K562 (cell line): ENCODE measurements around the gene GSTM5. TPM values are rescaled to one million over a fixed set of nuclear protein-coding genes. Genes with fewer than 3 reads are reported as not detected.

Experiments
- ATAC-seq: fragments of 200-7000 bp; cut with Tn5 transposase; 3 replicates; pipeline ENCODE4 v1.9.1; 2020; ENCODE audit warnings: moderate library complexity
- BruUV-seq: library from RNA; stranded (reverse); fragments of 400-500 nt; replicated peaks from 2 replicates; lab custom pipeline; 2021; lab: Mats Ljungman, UMichigan
- CTCF ChIA-PET: fragments of 300-600 bp; formaldehyde crosslinking; extraction: SDS; loops from one replicate; lab custom pipeline; 2021; ENCODE audit warnings: low intra/inter-chr PET ratio; lab: Yijun Ruan, JAX
- POLR2A ChIA-PET: fragments of 300-600, 350-650 bp; sonication (Branson Sonifier 250); formaldehyde crosslinking; extraction: SDS; loops from one replicate; lab custom pipeline; 2021; ENCODE audit warnings: antibody characterized with exemption, inconsistent platforms; lab: Yijun Ruan, JAX
- DNase-seq, 4 experiments: peaks; one replicate each; pipeline versions ENCODE4 v3.0.0 to v3.0.0-alpha.2; 2011 to 2018; ENCODE audit warnings: low spot score in 3 of 4, mixed read lengths in 3 of 4; ENCODE audit errors: extremely low read depth in 1 of 4
- FAIRE-seq: peaks from 2 replicates; lab custom pipeline; 2011; peaks lifted over from hg19 to GRCh38; lab: Jason Lieb, UNC
- H2AFZ ChIP-seq: 2 replicates; pipeline ENCODE4 v1.6.0; 2011; ENCODE audit warnings: low read depth, low read length, control low read depth, inconsistent platforms
- H3K27ac ChIP-seq: fragments of 200-600 bp; 3 replicates; pipeline ENCODE4 v1.8.0; 2011; ENCODE audit warnings: low read depth, mild to moderate bottlenecking, control low read depth, inconsistent platforms, low read length, moderate library complexity, mixed read lengths; ENCODE audit errors: extremely low read depth
- H3K27me3 ChIP-seq, 2 experiments: fragments of 300-600 bp in 1 of 2; 2 replicates in 1 of 2; 3 replicates in 1 of 2; pipeline versions ENCODE4 v1.6.0 to v1.8.0; 2011; ENCODE audit warnings: inconsistent platforms in 2 of 2, low read length in 2 of 2, mild to moderate bottlenecking in 1 of 2, mixed read lengths in 1 of 2, moderate library complexity in 1 of 2; ENCODE audit not compliant: control insufficient read depth in 2 of 2, insufficient read depth in 2 of 2
- H3K36me3 ChIP-seq: fragments of 300-600 bp; 3 replicates; pipeline ENCODE4 v1.8.0; 2011; ENCODE audit warnings: mild to moderate bottlenecking, low read length, inconsistent platforms; ENCODE audit not compliant: control insufficient read depth, insufficient read depth
- H3K4me1 ChIP-seq, 2 experiments: fragments of 200-600 bp in 1 of 2; replicated peaks in 1 of 2; 2 replicates in 1 of 2; 3 replicates in 1 of 2; pipeline versions ENCODE4 v1.5.1 to v1.8.0; 2011; ENCODE audit warnings: inconsistent platforms in 2 of 2, low read length in 2 of 2, mild to moderate bottlenecking in 1 of 2, mixed read lengths in 1 of 2, moderate library complexity in 1 of 2; ENCODE audit not compliant: control insufficient read depth in 2 of 2, insufficient read depth in 2 of 2
- H3K4me2 ChIP-seq: 2 replicates; pipeline ENCODE4 v1.6.1; 2011; ENCODE audit warnings: low read length, control low read depth, inconsistent platforms, mixed read lengths; ENCODE audit not compliant: insufficient read depth
- H3K4me3 ChIP-seq: fragments of 200-600 bp; sonication (generic), shearing (Covaris generic); 2 replicates; pipeline ENCODE4 v1.5.1; 2016; ENCODE audit warnings: control low read depth, inconsistent platforms
- H3K79me2 ChIP-seq: fragments of 200-600 bp; 3 replicates; pipeline ENCODE4 v1.8.0; 2011; ENCODE audit warnings: low read length, inconsistent platforms; ENCODE audit not compliant: control insufficient read depth, insufficient read depth
- H3K9ac ChIP-seq, 2 experiments: 2 replicates each; pipeline versions ENCODE4 v1.6.0 to v1.6.1; 2011; ENCODE audit warnings: low read depth in 2 of 2, low read length in 2 of 2, control low read depth in 1 of 2, inconsistent platforms in 1 of 2, mild to moderate bottlenecking in 1 of 2, mixed read lengths in 1 of 2; ENCODE audit not compliant: insufficient read depth in 1 of 2
- H3K9me1 ChIP-seq: one replicate; pipeline ENCODE4 v1.6.0; 2011; ENCODE audit warnings: inconsistent platforms, mild to moderate bottlenecking, low read length, moderate library complexity; ENCODE audit not compliant: control insufficient read depth, insufficient read depth
- H3K9me3 ChIP-seq: replicated peaks from 2 replicates; pipeline ENCODE4 v1.5.1; 2011; ENCODE audit warnings: low read depth, low read length, inconsistent platforms; ENCODE audit not compliant: control insufficient read depth, insufficient read depth
- H4K20me1 ChIP-seq: replicated peaks from 2 replicates; pipeline ENCODE4 v1.6.1; 2011; ENCODE audit warnings: low read length, inconsistent platforms, mixed read lengths; ENCODE audit not compliant: control insufficient read depth, insufficient read depth
- BRD4 ChIP-seq: fragments of 200-600 bp; sonication (generic); IDR thresholded peaks from 2 replicates; pipeline ENCODE4 v1.6.1; 2017; ENCODE audit warnings: inconsistent platforms
- CBFA2T3 ChIP-seq: fragments of 450-650 bp; IDR thresholded peaks from 2 replicates; pipeline ENCODE4 v1.6.1; 2017
- EP300 ChIP-seq: IDR thresholded peaks from 2 replicates; pipeline ENCODE4 v1.6.1; 2012; ENCODE audit warnings: low read length, improper control_type of control experiment
- FOXK2 ChIP-seq, 2 experiments: fragments of 450-650 bp; IDR thresholded peaks in 1 of 2; conservative IDR thresholded peaks in 1 of 2; 2 replicates each; pipeline ENCODE4 v1.6.1; 2016; ENCODE audit warnings: low read depth in 2 of 2, mild to moderate bottlenecking in 1 of 2
- SOX6 ChIP-seq: fragments of 450-650 bp; IDR thresholded peaks from 2 replicates; pipeline ENCODE4 v1.6.1; 2014; ENCODE audit warnings: mild to moderate bottlenecking
- STAT6 ChIP-seq: sonication (generic); formaldehyde crosslinking; IDR thresholded peaks from 2 replicates; pipeline ENCODE4 v1.8.1; 2023; ENCODE audit warnings: mild to moderate bottlenecking, missing genetic modification reagents
- ZBTB34 ChIP-seq: fragments of 250-450 bp; sonication (Bioruptor Pico); IDR thresholded peaks from 2 replicates; pipeline ENCODE4 v1.8.0; 2021; ENCODE audit warnings: mild to moderate bottlenecking, moderate library complexity
- ZNF224 ChIP-seq: sonication (generic); formaldehyde crosslinking; IDR thresholded peaks from 2 replicates; pipeline ENCODE4 v1.8.0; 2022; ENCODE audit warnings: mild to moderate bottlenecking, missing genetic modification reagents
- ZNF395 ChIP-seq: fragments of 200-800 bp; sonication (Bioruptor generic); IDR thresholded peaks from 2 replicates; pipeline ENCODE4 v1.6.1; 2017; ENCODE audit warnings: missing genetic modification characterization, missing compliant biosample characterization
- ZNF77 ChIP-seq: fragments of 250-450 bp; sonication (Bioruptor Pico); IDR thresholded peaks from 2 replicates; pipeline ENCODE4 v1.5.0; 2020
- WGBS: fragments of 100-300 bp; shearing (Covaris generic); methylation state at CpG from one replicate; pipeline ENCODE4 v1.1.6; 2016; ENCODE audit warnings: low coverage, mixed read lengths; ENCODE audit not compliant: insufficient coverage; ENCODE audit errors: missing lambda C conversion rate; 5-methylcytosine and 5-hydroxymethylcytosine counted together
- in situ Hi-C: fragments of 300-500 bp; cut with MboI; formaldehyde crosslinking; loops from 4 replicates; pipeline ENCODE4 v1.15.0; 2018; ENCODE audit warnings: inconsistent platforms, mixed read lengths
- intact Hi-C: fragments of 100-400 bp; cut with micrococcal nuclease; formaldehyde crosslinking; loops from 2 replicates; pipeline ENCODE4 v1.14.2; 2022
- polyA plus RNA-seq, 8 experiments: library from polyadenylated mRNA; depleted of rRNA in 4 of 8; stranded (reverse) in 5 of 8; unstranded in 3 of 8; fragments of >200 nt; fragmentation: Nextera tagmentation in 2 of 8; fragmentation: Illumina TruSeq in 1 of 8; extraction: Ambion mirVana in 2 of 8; extraction: Trizol in 1 of 8; gene quantifications; 2 replicates each; pipeline versions ENCODE4 v1.2.1 to v1.2.3, GENCODE V29; 2011 to 2014; ENCODE audit warnings: inconsistent platforms in 1 of 8, missing spikeins in 1 of 8
- total RNA-seq, 7 experiments: library from RNA; depleted of rRNA in 6 of 7; stranded (reverse); fragments of >200 nt in 6 of 7; fragmentation: Illumina TruSeq in 2 of 7; extraction: Trizol in 2 of 7; gene quantifications; 2 replicates each; pipeline versions ENCODE4 v1.2.1 to v1.2.3, GENCODE V29; 2011 to 2021; ENCODE audit warnings: low replicate concordance in 1 of 7

Gene GSTM5
- total and polyA plus RNA-seq, 9 of the 15 experiments (the other 6 are each of a cell fraction or from before 2014, with no cell fraction given), result not detected

- H3K4me1 ChIP-seq, result peaks cover 19 to 29% of the 10 kb centered on the region in 2 experiments
- H3K79me2 ChIP-seq, result no peaks in the 10 kb centered on the region
- intact Hi-C loops, result no loop called here
- no peak overlapping the region for H2AFZ ChIP-seq
- H3K27me3 ChIP-seq, result no peaks in the 10 kb centered on the region
- in situ Hi-C loops, result loop anchor here (5.0 kb wide), 1 partner anchor 214 kb away; the partner anchor contains the start of gene GNAI3
- TF ChIP-seq EP300, result no peak
- no peak for TF ChIP-seq SOX6
- no peak for TF ChIP-seq FOXK2 (conservative IDR thresholded peaks at IDR 0.05 in 1 of 2, IDR thresholded peaks at IDR 0.05 in 1 of 2; ENCODE audit: low read depth in 2 of 2)
- TF ChIP-seq ZNF395, result no peak
- TF ChIP-seq ZNF77 (CRISPR knock-in tag), result no peak
- no peak for TF ChIP-seq CBFA2T3
- TF ChIP-seq STAT6, result no peak
- TF ChIP-seq ZNF224 (CRISPR knock-in tag), result no peak
- no peak for TF ChIP-seq ZBTB34 (CRISPR knock-in tag)
- TF ChIP-seq BRD4, result no peak
- TF ChIP-seq, all 486 proteins: peak for 0
- BruUV-seq, result no TSS peak
- Histone ChIP-seq H3K27ac (no peak overlapping the region), H3K4me2 (no peak overlapping the region), H3K4me3 (no peak overlapping the region), H3K36me3 (no peaks in the 10 kb centered on the region), H3K9me3 (no peaks in the 10 kb centered on the region), H3K9me1 (no peaks in the 10 kb centered on the region), H4K20me1 (no peaks in the 10 kb centered on the region), H3K9ac (no peak overlapping the region; a peak in 1 of 4 replicates)
- ATAC-seq, result no peak
- 49% methylated on average over 14 of the region's 14 CpGs for WGBS
- no peak for DNase-seq
- FAIRE-seq, result no peak
- CTCF ChIA-PET, result no interaction called here
- POLR2A ChIA-PET, result interaction anchor here (0.6 to 1.2 kb wide), 2 partner anchors 8 to 363 kb away, joined by 3 read pairs; no protein-coding TSS in a partner anchor
Observed at GRCh38 chr1:109761227-109762038, 49.4 kb downstream of the GSTM5 start.
